Endothelial cell of umbilical vein (primary cell): Measurements from ENCODE around the gene CTBP1.

Experiments used
- CTCF ChIP-seq, 2 donors: IDR thresholded peaks; 1 replicate in 1 of 2; 2 replicates in 1 of 2; pipeline ENCODE4 v1.5.1; 2011; ENCODE audit warnings: low read length in 2 of 2, mild to moderate bottlenecking in 2 of 2, moderate library complexity in 2 of 2, control low read depth in 1 of 2, inconsistent platforms in 1 of 2, low read depth in 1 of 2; ENCODE audit not compliant: insufficient read depth in 1 of 2; ENCODE audit errors: extremely low read depth in 1 of 2
- POLR2A ChIP-seq: IDR thresholded peaks from 2 replicates; pipeline ENCODE4 v1.6.1; 2012; ENCODE audit warnings: low read depth, mild to moderate bottlenecking, control low read depth, low read length

GRCh38 chr4:1265351-1265750 is 16.4 kb upstream of the CTBP1 start:
- TF ChIP-seq CTCF (IDR thresholded peaks at IDR 0.05; ENCODE audit: extremely low read depth in 1 of 2, insufficient read depth in 1 of 2, low read depth in 1 of 2, low read length in 2 of 2) (no peak), POLR2A (no peak)
